Activated CD4-positive, alpha-beta T cell treated with anti-CD3 and anti-CD28 coated beads, Interleukin-2, amount 50 U/mL, for 16 hours (primary cell): ENCODE data around the gene CALHM4.
"Not testable (repeated sequence)": the region's sequence is repeated elsewhere in the genome, so short reads cannot be mapped to it uniquely, and the experiment has no call there.

Source experiments
- DNase-seq: peaks from one replicate; pipeline ENCODE4 v3.0.0-alpha.2; 2020

CALHM4 gene

DNA sequence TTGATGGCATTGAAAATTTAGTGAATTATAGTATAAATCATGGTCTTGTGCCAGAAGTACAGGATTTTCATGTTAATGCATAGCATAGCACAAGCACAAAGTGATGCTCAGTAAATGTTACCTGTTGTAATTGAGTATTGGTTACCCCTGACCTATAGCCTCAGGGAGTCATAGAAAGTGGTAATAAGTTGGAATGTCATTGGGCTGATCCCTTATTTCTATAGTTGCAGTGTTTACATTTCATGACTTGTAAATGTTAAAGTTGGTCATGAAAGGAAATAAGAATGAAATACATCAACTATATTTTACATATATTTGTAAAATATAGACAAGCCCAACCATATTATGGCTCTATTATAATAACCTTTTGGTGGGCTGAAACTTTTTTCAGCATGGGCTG, 24.8 kb downstream of the CALHM4 start:
- DNase-seq = no peak

DNA sequence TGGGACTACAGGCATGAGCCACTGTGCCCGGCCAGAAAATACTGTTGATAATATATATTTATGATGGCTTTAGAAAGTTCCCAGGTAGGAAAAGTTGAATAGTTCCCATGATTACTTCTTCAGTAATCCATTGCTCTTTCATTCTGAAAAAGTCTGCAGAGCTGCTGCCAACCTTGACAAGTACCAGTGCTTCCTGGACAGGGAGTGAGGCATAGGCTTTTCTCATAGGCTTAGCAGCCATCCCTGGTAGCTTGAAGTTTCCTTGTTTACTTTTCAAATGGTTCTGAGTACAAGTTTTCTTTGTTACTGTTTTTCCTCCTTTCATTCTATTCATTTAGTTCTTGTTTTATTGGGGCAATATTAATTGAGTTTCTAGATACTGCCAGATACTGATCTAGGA, 25.6 kb downstream of the CALHM4 start:
- DNase-seq = no peak

DNA sequence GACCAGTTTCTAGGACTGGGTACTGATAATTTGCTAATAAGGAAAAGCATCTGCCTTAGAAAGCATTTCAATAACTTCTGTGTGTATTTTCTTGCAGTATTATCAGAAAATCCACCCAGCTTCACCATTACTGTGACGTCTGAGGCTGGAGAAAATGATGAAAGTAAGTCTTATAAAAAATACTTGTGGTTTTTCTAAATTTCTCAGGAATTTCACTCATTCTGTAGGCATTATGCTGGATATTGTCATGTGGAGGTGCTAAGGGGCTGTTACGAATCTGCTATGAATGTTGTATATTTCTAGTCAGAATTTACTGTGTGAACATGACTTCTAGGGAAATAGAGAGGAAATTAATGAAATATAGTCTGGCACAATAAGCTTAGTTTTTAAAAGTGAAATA, 26.6 kb downstream of the CALHM4 start:
- DNase-seq = no peak

DNA sequence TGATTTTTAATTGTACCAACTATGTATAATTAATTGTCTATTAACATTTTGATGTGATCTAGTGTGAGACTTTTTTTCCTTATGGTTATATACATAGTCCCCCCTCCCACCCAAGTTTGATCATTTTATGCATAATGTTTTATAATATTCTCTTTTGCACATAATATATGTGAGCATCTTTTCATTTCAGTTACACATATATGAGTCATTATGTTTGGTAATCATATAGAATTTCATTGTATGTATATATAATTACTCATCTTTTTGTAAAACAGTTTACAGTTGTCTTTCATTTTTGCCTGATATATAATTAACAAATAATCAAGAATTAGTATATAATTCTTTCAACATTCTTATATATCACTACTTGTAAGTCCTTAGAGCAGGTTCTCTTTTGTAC, 32.7 kb downstream of the CALHM4 start:
- no peak for DNase-seq

DNA sequence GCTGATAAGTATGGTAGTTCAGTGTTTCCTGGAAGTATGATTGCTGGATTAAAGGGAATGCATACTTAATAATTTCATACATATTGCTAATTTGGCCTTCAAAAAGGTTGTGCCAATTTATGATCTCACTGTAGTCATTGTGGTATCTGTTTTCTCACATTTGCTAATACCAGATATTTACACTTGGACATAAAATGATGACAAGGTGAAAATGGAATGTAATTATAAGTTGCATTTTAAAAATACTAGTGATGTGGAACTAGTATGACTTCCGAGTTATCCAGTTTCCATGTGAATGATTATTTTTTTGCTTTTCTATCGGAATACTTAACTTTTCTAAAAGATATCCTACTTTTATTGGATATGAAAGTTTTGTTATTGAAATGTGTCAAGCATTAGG, 33.2 kb downstream of the CALHM4 start:
- no peak for DNase-seq

DNA sequence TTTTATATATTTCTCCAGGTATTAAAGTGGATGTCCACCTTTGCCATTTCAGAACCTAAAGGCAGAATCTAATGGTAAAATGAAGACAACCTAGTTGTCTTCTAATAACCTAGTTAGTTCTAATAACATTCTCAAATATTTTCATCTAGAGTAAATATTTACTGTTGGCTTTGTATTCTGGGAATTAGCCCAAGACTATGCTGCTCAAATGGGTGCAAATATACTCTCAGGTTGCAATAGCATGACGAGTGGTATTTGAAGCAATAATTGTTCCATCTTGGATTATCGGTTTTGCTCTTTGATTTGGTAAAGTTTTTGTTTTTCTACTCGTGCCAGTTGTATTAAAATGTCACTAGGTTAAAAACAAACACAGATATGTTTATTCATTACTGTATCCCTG, 41.7 kb downstream of the CALHM4 start:
- DNase-seq = no peak

DNA sequence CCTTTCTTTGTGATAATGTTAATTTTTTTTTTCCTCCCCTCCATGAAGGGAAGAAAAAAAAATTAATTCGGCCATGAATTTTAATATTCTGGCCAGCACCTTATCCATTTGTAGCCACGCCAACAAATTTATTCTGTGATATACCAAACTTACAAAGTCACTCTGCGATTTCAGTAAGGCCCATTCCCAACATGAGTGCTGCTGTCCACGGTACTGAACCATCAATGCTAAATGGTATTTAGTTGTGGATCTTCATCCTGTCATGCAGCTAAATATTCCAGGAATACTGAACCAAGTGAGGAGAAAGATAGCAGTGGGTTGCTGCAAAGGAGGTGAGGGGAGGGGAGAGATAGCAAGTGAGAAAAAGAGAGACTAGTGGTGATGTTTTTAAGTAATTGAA, 43.3 kb downstream of the CALHM4 start:
- no peak for DNase-seq

DNA sequence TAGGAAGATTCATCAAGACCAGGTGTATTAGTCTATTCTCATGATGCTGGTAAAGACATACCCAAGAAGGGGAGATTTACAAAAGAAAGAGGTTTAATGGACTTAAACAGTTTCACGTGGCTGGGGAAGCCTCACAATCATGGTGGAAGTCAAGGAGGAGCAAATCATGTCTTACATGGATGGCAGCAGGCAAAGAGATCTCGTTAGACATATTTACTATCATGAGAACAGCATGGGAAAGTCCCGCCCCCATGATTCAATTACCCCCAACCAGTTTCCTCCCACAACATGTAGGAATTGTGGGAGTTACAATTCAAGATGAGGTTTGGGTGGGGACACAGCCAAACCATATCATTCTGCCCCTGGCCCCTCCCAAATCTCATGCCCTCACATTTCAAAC, 50.4 kb downstream of the CALHM4 start:
- not testable (repeated sequence) for DNase-seq

DNA sequence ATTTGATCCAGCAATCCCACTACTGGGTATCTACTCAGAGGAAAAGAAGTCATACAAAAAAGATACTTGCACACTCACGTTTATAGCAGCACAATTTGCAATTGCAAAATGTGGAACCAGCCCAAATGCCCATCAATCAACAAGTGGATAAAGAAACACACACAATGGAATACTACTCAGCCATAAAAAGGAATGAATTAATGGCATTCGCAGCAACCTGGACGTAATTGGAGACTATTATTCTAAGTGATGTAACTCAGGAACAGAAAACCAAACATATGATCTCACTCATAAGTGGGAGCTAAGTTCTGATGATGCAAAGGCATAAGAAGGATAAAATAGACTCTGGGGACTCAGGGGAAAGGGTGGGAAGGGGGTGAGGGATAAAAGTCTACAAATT, 51.3 kb downstream of the CALHM4 start:
- DNase-seq = not testable (repeated sequence)

DNA sequence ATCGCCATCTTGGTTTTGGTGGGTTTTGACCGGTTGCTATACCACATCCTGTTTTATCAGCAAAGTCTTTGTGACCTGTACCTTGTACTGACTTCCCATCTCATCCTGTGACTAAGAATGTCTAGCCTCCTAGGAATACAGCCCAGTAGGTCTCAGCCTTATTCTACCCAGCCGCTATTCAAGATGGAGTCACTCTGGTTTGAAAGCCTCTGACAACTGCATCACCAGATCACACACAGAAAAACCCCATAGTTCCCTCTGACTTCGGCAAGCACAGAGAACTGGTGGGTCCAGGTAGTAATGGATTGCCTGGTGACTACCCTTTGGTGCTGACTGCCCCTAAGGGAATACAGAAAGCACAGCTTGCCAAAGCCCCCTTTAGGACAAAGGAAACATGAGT, 52.4 kb downstream of the CALHM4 start:
- no peak for DNase-seq
